ENCODE data around the gene PTPN4. TPM values are rescaled to one million over a fixed set of nuclear protein-coding genes. Genes with fewer than 3 reads are reported as not detected.

Gene PTPN4
- total and polyA plus RNA-seq, 12 donors: 5.2 to 56.5 (median 40.6) TPM

- Histone ChIP-seq H3K4me1 (replicated peaks in 1 of 2) (peaks cover 7 to 23% of the 10 kb centered on the region in 2 donors), H3K36me3 (replicated peaks in 1 of 2) (no peaks in the 10 kb centered on the region), H3K9me3 (replicated peaks in 1 of 3) (no peaks in the 10 kb centered on the region), H3K4me3 (no peak overlapping the region), H3K27ac (no peak overlapping the region), H3K27me3 (no peaks in the 10 kb centered on the region)
- 93 to 98% (median 97%) methylated on average over 4 of the region's 4 CpGs for WGBS, 4 donors
- intact Hi-C loops (cut with DNase I): no loop called here
- no peak for DNase-seq
- TF ChIP-seq, protein P1, sequence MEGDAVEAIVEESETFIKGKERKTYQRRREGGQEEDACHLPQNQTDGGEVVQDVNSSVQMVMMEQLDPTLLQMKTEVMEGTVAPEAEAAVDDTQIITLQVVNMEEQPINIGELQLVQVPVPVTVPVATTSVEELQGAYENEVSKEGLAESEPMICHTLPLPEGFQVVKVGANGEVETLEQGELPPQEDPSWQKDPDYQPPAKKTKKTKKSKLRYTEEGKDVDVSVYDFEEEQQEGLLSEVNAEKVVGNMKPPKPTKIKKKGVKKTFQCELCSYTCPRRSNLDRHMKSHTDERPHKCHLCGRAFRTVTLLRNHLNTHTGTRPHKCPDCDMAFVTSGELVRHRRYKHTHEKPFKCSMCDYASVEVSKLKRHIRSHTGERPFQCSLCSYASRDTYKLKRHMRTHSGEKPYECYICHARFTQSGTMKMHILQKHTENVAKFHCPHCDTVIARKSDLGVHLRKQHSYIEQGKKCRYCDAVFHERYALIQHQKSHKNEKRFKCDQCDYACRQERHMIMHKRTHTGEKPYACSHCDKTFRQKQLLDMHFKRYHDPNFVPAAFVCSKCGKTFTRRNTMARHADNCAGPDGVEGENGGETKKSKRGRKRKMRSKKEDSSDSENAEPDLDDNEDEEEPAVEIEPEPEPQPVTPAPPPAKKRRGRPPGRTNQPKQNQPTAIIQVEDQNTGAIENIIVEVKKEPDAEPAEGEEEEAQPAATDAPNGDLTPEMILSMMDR (IDR thresholded peaks at IDR 0.05): no peak
Measured at GRCh38 chr2:119764832-119765231, 5.1 kb downstream of the PTPN4 start.

GRCh38 chr2:119765433-119766002, 5.8 kb downstream of the PTPN4 start:
- H3K4me3 ChIP-seq: no peak overlapping the region
- DNase-seq: no peak
- no peaks in the 10 kb centered on the region for H3K27me3 ChIP-seq
- no peaks in the 10 kb centered on the region for H3K9me3 ChIP-seq (replicated peaks in 1 of 3)
- intact Hi-C loops (cut with DNase I): no loop called here
- 76 to 88% (median 87%) methylated on average over 5 of the region's 5 CpGs for WGBS, 4 donors
- peaks cover 7 to 23% of the 10 kb centered on the region in 2 donors for H3K4me1 ChIP-seq (replicated peaks in 1 of 2)
- no peak overlapping the region for H3K27ac ChIP-seq
- TF ChIP-seq, protein P1 (IDR thresholded peaks at IDR 0.05): no peak
- H3K36me3 ChIP-seq (replicated peaks in 1 of 2): no peaks in the 10 kb centered on the region

DNA sequence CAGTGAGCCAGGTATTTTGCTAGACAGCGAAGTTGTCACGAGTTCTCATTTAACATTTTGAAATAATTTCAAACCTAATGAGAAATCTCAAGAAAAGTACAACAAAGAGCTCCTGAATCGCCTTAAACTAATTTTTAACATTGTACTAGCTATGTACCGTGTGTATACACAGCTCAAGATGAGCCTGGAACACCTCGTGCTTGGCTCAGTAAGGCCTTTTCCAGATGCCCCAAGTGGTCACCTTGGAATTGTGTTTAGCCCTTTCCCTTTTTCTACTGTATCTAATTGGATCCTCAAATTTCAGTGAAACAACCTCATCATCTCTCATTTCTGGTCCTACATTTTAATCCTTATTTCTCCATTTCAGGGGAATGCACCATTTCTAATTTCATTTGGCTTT, 7.2 kb downstream of the PTPN4 start:
- Histone ChIP-seq H3K9me3 (replicated peaks in 1 of 3) (no peaks in the 10 kb centered on the region), H3K27me3 (no peaks in the 10 kb centered on the region), H3K27ac (no peak overlapping the region), H3K36me3 (replicated peaks in 1 of 2) (no peaks in the 10 kb centered on the region), H3K4me3 (no peak overlapping the region), H3K4me1 (replicated peaks in 1 of 2) (peaks cover 10 to 25% of the 10 kb centered on the region in 2 donors)
- WGBS, 4 donors: 89 to 96% (median 92%) methylated on average over 5 of the region's 5 CpGs
- DNase-seq: no peak
- intact Hi-C loops (cut with DNase I): no loop called here
- TF ChIP-seq POLR2A (IDR thresholded peaks at IDR 0.05): no peak
- TF ChIP-seq, protein P1 (IDR thresholded peaks at IDR 0.05): no peak

DNA sequence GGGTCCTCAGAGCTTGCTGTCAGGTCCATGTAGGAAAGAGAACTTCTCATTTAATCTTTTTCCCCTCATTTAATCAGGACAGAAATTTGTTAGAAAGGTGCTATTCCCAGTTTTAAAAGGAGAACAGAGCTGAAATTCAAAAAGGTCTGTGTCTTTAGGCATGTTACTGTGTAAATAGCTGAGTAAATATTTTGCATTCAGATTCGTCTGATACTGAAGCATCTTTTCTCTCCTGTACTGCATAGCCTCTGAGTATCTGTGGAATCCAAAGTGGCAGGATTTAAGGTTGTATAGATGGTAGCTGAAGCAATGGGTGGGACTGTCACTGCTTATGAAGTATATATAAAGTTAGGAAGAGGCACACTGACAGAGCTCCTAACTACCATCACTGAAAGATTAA, 9.0 kb downstream of the PTPN4 start:
- H3K27ac ChIP-seq: no peak overlapping the region
- H3K9me3 ChIP-seq (replicated peaks in 1 of 3): no peaks in the 10 kb centered on the region
- no peak overlapping the region for H3K4me3 ChIP-seq
- no peak for DNase-seq
- intact Hi-C loops (cut with DNase I): no loop called here
- H3K36me3 ChIP-seq (replicated peaks in 1 of 2): no peaks in the 10 kb centered on the region
- WGBS, 4 donors: 81 to 86% (median 85%) methylated on average over 1 of the region's 1 CpG
- H3K27me3 ChIP-seq: no peaks in the 10 kb centered on the region
- H3K4me1 ChIP-seq (replicated peaks in 1 of 2): peaks cover 12 to 21% of the 10 kb centered on the region in 2 donors
- no peak for TF ChIP-seq POLR2A (IDR thresholded peaks at IDR 0.05)
- TF ChIP-seq, protein P1 (IDR thresholded peaks at IDR 0.05): no peak

Data from adrenal gland (tissue), 12 donors.